ENCODE measurements around the gene FGF4.

FGF4 gene

GRCh38 chr11:69807106-69807815 lies 32.1 kb upstream of the FGF4 start:
- DNase-seq (ENCODE audit: low spot score) = no peak

GRCh38 chr11:69804769-69805508 lies 29.8 kb upstream of the FGF4 start:
- no peak for DNase-seq (ENCODE audit: low spot score)

- DNase-seq (ENCODE audit: low spot score) = no peak
Measured at GRCh38 chr11:69803604-69804218, 28.6 kb upstream of the FGF4 start.

GRCh38 chr11:69803022-69803421 lies 27.9 kb upstream of the FGF4 start:
- DNase-seq (ENCODE audit: low spot score) = no peak

- DNase-seq (ENCODE audit: low spot score) = no peak
Measured at GRCh38 chr11:69802590-69802989, 27.4 kb upstream of the FGF4 start.

- DNase-seq (ENCODE audit: low spot score) = peak; percentile 7
Measured at GRCh38 chr11:69801513-69802335, 26.6 kb upstream of the FGF4 start.

GRCh38 chr11:69800278-69800677 lies 25.1 kb upstream of the FGF4 start:
- no peak for DNase-seq (ENCODE audit: low spot score)

GRCh38 chr11:69799582-69799981 lies 24.4 kb upstream of the FGF4 start:
- DNase-seq (ENCODE audit: low spot score) = no peak

GRCh38 chr11:69799097-69799496 lies 24.0 kb upstream of the FGF4 start:
- no peak for DNase-seq (ENCODE audit: low spot score)

- no peak for DNase-seq (ENCODE audit: low spot score)
Measured at GRCh38 chr11:69797737-69798528, 22.8 kb upstream of the FGF4 start.

- DNase-seq (ENCODE audit: low spot score) = no peak
Measured at GRCh38 chr11:69797156-69797555, 22.0 kb upstream of the FGF4 start.

- DNase-seq (ENCODE audit: low spot score) = no peak
Measured at GRCh38 chr11:69796063-69796462, 20.9 kb upstream of the FGF4 start.

- no peak for DNase-seq (ENCODE audit: low spot score)
Measured at GRCh38 chr11:69791276-69792180, 16.4 kb upstream of the FGF4 start.

- DNase-seq (ENCODE audit: low spot score) = no peak
Measured at GRCh38 chr11:69788956-69789355, 13.8 kb upstream of the FGF4 start.

- DNase-seq (ENCODE audit: low spot score) = no peak
Measured at GRCh38 chr11:69787906-69788305, 12.8 kb upstream of the FGF4 start.

GRCh38 chr11:69787457-69787856 lies 12.3 kb upstream of the FGF4 start:
- no peak for DNase-seq (ENCODE audit: low spot score)

GRCh38 chr11:69781241-69781640 lies 6.1 kb upstream of the FGF4 start:
- DNase-seq (ENCODE audit: low spot score) = no peak

- DNase-seq (ENCODE audit: low spot score) = no peak
Measured at GRCh38 chr11:69778373-69778772, 3.2 kb upstream of the FGF4 start.

- DNase-seq (ENCODE audit: low spot score) = no peak
Measured at GRCh38 chr11:69774354-69775162, 583 bp downstream of the FGF4 start.
